ENCODE data around the gene VSTM5.
"Not testable (repeated sequence)": the region's sequence is repeated elsewhere in the genome, so short reads cannot be mapped to it uniquely, and the experiment has no call there.

The VSTM5 gene

GRCh38 chr11:93850594-93851018, at the start of gene VSTM5:
VSTM5 (minus strand) TSS chr11:93850618; CDS start chr11:93850502, 116 bp downstream.
- in situ Hi-C loops (cut with MboI; ENCODE audit: low sequenced_read_pairs), result no loop called here

- in situ Hi-C loops (cut with MboI; ENCODE audit: low sequenced_read_pairs), result no loop called here
Observed at GRCh38 chr11:93895106-93895862, 44.9 kb upstream of the VSTM5 start.

- in situ Hi-C loops (cut with MboI; ENCODE audit: low sequenced_read_pairs), result no loop called here
Observed at GRCh38 chr11:93890391-93891051, 40.1 kb upstream of the VSTM5 start.

- in situ Hi-C loops (cut with MboI; ENCODE audit: low sequenced_read_pairs), result no loop called here
Observed at GRCh38 chr11:93887111-93887510, 36.7 kb upstream of the VSTM5 start.

GRCh38 chr11:93879114-93879513, 28.7 kb upstream of the VSTM5 start:
- in situ Hi-C loops (cut with MboI; ENCODE audit: low sequenced_read_pairs), result not testable (repeated sequence)

- in situ Hi-C loops (cut with MboI; ENCODE audit: low sequenced_read_pairs), result no loop called here
Observed at GRCh38 chr11:93875637-93876036, 25.2 kb upstream of the VSTM5 start.

GRCh38 chr11:93871526-93871925, 21.1 kb upstream of the VSTM5 start:
- in situ Hi-C loops (cut with MboI; ENCODE audit: low sequenced_read_pairs), result no loop called here

GRCh38 chr11:93870616-93871015, 20.2 kb upstream of the VSTM5 start:
- in situ Hi-C loops (cut with MboI; ENCODE audit: low sequenced_read_pairs), result no loop called here

- in situ Hi-C loops (cut with MboI; ENCODE audit: low sequenced_read_pairs), result no loop called here
Observed at GRCh38 chr11:93869830-93870229, 19.4 kb upstream of the VSTM5 start.

- in situ Hi-C loops (cut with MboI; ENCODE audit: low sequenced_read_pairs), result not testable (repeated sequence)
Observed at GRCh38 chr11:93868404-93868803, 18.0 kb upstream of the VSTM5 start.

GRCh38 chr11:93861808-93862207, 11.4 kb upstream of the VSTM5 start:
- in situ Hi-C loops (cut with MboI; ENCODE audit: low sequenced_read_pairs), result no loop called here

GRCh38 chr11:93858121-93858775, 7.8 kb upstream of the VSTM5 start:
- in situ Hi-C loops (cut with MboI; ENCODE audit: low sequenced_read_pairs), result no loop called here

GRCh38 chr11:93857413-93858120, 7.1 kb upstream of the VSTM5 start:
- in situ Hi-C loops (cut with MboI; ENCODE audit: low sequenced_read_pairs), result no loop called here

- in situ Hi-C loops (cut with MboI; ENCODE audit: low sequenced_read_pairs), result no loop called here
Observed at GRCh38 chr11:93852242-93852641, 1.8 kb upstream of the VSTM5 start.

- in situ Hi-C loops (cut with MboI; ENCODE audit: low sequenced_read_pairs), result no loop called here
Observed at GRCh38 chr11:93849751-93850593, 446 bp downstream of the VSTM5 start.

GRCh38 chr11:93849201-93849600, 1.2 kb downstream of the VSTM5 start:
- in situ Hi-C loops (cut with MboI; ENCODE audit: low sequenced_read_pairs), result no loop called here

- in situ Hi-C loops (cut with MboI; ENCODE audit: low sequenced_read_pairs), result no loop called here
Observed at GRCh38 chr11:93846411-93846810, 4.0 kb downstream of the VSTM5 start.

- in situ Hi-C loops (cut with MboI; ENCODE audit: low sequenced_read_pairs), result no loop called here
Observed at GRCh38 chr11:93845181-93846092, 5.0 kb downstream of the VSTM5 start.

GRCh38 chr11:93844568-93844967, 5.8 kb downstream of the VSTM5 start:
- in situ Hi-C loops (cut with MboI; ENCODE audit: low sequenced_read_pairs), result no loop called here
